Sciatic nerve (tissue), 2 donors: ENCODE results near the gene EFCAB12. TPM values are rescaled to one million over a fixed set of nuclear protein-coding genes. Genes with fewer than 3 reads are reported as not detected.

Experiments used
- ATAC-seq: fragments of 200-7000 bp; cut with Tn5 transposase; one replicate; pipeline ENCODE4 v1.9.1; 2020; ENCODE audit warnings: mild to moderate bottlenecking, moderate library complexity
- DNase-seq: peaks from one replicate; pipeline ENCODE4 v3.0.0-alpha.2; 2020; ENCODE audit warnings: low spot score
- intact Hi-C: fragments of 100-400 bp; cut with DNase I; formaldehyde crosslinking; loops from one replicate; pipeline ENCODE4 v1.14.2; 2022
- total RNA-seq: library from RNA; stranded (reverse); fragmentation: NEBNext Ultra II Directional; extraction: Animal tissue kit (Norgen Biotek cat#: 25700); gene quantifications from one replicate; pipeline ENCODE4 v1.2.1, GENCODE V29; 2021
- donor health status: DM: no; HTN: no; CAD: no.
- donor health status: DM: no; HTN: no; CAD: no.

The EFCAB12 gene
- total RNA-seq, 1 donor from 2014 or later: 0.40 TPM

GRCh38 chr3:129356756-129357425 lies 71.5 kb downstream of the EFCAB12 start:
- DNase-seq: no peak
- no peak for ATAC-seq
- intact Hi-C loops: no loop called here

DNA sequence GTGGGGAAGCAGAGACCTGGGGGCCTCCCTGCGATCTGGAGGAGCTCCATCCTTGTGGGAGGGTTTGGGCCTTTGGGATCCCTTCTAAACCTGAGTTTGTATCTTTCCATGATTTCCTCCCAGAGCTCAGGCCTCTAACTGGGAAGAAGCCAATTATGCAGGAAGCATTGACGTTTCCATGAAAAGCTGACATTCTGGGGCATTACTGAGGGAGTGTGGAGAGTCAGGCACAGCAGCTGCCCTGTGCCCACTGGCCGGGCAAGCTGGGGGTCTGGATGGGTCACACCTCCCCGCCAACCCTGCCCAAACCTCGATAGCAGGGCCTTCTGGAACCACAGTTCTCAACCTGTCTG lies 74.9 kb downstream of the EFCAB12 start:
- ATAC-seq (no peak), DNase-seq (no peak)
- intact Hi-C loops: no loop called here

GRCh38 chr3:129352650-129353588 lies 75.5 kb downstream of the EFCAB12 start:
- ATAC-seq (no peak), DNase-seq (no peak)
- intact Hi-C loops: no loop called here

DNA sequence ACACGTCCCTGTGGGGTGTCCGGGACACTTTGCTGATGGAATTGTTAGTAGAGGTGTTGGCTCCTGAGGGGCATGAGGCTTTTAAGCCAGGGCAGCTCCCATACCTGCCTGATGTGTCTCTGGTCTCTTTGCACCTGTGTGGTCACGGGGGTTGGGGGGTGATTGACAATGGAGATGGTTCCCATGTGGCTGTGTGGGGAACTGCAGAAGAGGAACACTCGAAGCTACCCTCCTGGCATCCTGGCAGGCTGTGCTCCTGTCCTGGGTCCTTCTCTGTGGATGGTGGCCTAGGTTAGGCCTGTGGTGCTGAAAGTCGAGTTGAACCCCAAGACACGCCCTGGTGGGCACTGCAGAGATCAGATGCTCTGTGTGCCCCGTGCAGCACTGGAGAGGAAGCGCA lies 76.4 kb downstream of the EFCAB12 start:
- intact Hi-C loops: no loop called here
- ATAC-seq (no peak), DNase-seq (no peak)

Other genes with a start within 250 kb of the EFCAB12 start
- 321 TPM for gene CNBP, start 244.7 kb downstream of the EFCAB12 start, total RNA-seq
- gene COPG1, start 179.0 kb downstream of the EFCAB12 start, total RNA-seq: 111 TPM
- 36.6 TPM for gene HMCES, start 149.8 kb downstream of the EFCAB12 start, total RNA-seq
- gene MBD4, start 11.3 kb upstream of the EFCAB12 start, total RNA-seq: 30.6 TPM
- gene IFT122, start 11.6 kb upstream of the EFCAB12 start, total RNA-seq: 49.7 TPM
- gene RHO, start 100.0 kb upstream of the EFCAB12 start, total RNA-seq: not detected
- not detected for gene H1-8, start 114.5 kb upstream of the EFCAB12 start, total RNA-seq
- 319 TPM for gene PLXND1, start 178.0 kb upstream of the EFCAB12 start, total RNA-seq